Neural progenitor cell (in vitro differentiated cells): ENCODE results near the gene FHAD1.

Experiments
- EZH2 ChIP-seq: fragments of 200-600 bp; sonication (generic); IDR thresholded peaks from 2 replicates; pipeline ENCODE4 v1.6.1; 2017; ENCODE audit warnings: antibody characterized with exemption, mild to moderate bottlenecking, moderate library complexity
- EZH2phosphoT487 ChIP-seq: fragments of 200-600 bp; sonication (generic); IDR thresholded peaks from 2 replicates; pipeline ENCODE4 v1.6.1; 2017; ENCODE audit warnings: antibody characterized with exemption
- TF ChIP-seq, protein P1 (sequence below): fragments of 200-600 bp; sonication (generic); IDR thresholded peaks from 2 replicates; pipeline ENCODE4 v1.5.1; 2017; ENCODE audit warnings: antibody characterized with exemption, mild to moderate bottlenecking

GRCh38 chr1:15277933-15278332 lies 30.9 kb downstream of the FHAD1 start:
- TF ChIP-seq, protein P1, sequence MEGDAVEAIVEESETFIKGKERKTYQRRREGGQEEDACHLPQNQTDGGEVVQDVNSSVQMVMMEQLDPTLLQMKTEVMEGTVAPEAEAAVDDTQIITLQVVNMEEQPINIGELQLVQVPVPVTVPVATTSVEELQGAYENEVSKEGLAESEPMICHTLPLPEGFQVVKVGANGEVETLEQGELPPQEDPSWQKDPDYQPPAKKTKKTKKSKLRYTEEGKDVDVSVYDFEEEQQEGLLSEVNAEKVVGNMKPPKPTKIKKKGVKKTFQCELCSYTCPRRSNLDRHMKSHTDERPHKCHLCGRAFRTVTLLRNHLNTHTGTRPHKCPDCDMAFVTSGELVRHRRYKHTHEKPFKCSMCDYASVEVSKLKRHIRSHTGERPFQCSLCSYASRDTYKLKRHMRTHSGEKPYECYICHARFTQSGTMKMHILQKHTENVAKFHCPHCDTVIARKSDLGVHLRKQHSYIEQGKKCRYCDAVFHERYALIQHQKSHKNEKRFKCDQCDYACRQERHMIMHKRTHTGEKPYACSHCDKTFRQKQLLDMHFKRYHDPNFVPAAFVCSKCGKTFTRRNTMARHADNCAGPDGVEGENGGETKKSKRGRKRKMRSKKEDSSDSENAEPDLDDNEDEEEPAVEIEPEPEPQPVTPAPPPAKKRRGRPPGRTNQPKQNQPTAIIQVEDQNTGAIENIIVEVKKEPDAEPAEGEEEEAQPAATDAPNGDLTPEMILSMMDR = no peak
- no peak for TF ChIP-seq EZH2phosphoT487
- TF ChIP-seq EZH2 = no peak
